DMS153 treated with DMSO at 0.1 percent for 48 hours (cell line): ENCODE measurements around the gene CASKIN2.

ENCODE experiments used
- DNase-seq: peaks from one replicate; lab custom pipeline; 2025; ENCODE audit not compliant: unreplicated experiment; lab: John Stamatoyannopoulos, UW

The CASKIN2 gene

GRCh38 chr17:75515496-75516254 is at the start of gene CASKIN2:
TSS of gene CASKIN2 (minus strand) at chr17:75515537. CDS start at chr17:75513804, 1,733 bp downstream.
- peak; percentile 90 for DNase-seq

GRCh38 chr17:75565066-75565465 is 49.7 kb upstream of the CASKIN2 start:
- DNase-seq, result no peak

- DNase-seq, result no peak
Measured at GRCh38 chr17:75564195-75564594, 48.9 kb upstream of the CASKIN2 start.

- no peak for DNase-seq
Measured at GRCh38 chr17:75563063-75563758, 47.9 kb upstream of the CASKIN2 start.

GRCh38 chr17:75561927-75562603 is 46.7 kb upstream of the CASKIN2 start:
- no peak for DNase-seq

- DNase-seq, result no peak
Measured at GRCh38 chr17:75559958-75560533, 44.7 kb upstream of the CASKIN2 start.

- no peak for DNase-seq
Measured at GRCh38 chr17:75558666-75559530, 43.6 kb upstream of the CASKIN2 start.

- no peak for DNase-seq
Measured at GRCh38 chr17:75557852-75558665, 42.7 kb upstream of the CASKIN2 start.

- no peak for DNase-seq
Measured at GRCh38 chr17:75557075-75557851, 41.9 kb upstream of the CASKIN2 start.

GRCh38 chr17:75555679-75556153 is 40.4 kb upstream of the CASKIN2 start:
- DNase-seq, result no peak

- DNase-seq, result no peak
Measured at GRCh38 chr17:75553295-75554110, 38.2 kb upstream of the CASKIN2 start.

GRCh38 chr17:75552425-75553294 is 37.3 kb upstream of the CASKIN2 start:
- no peak for DNase-seq

GRCh38 chr17:75551266-75551665 is 35.9 kb upstream of the CASKIN2 start:
- DNase-seq, result no peak

GRCh38 chr17:75550139-75550465 is 34.8 kb upstream of the CASKIN2 start:
- no peak for DNase-seq

- peak; percentile 92 for DNase-seq
Measured at GRCh38 chr17:75549246-75550138, 34.2 kb upstream of the CASKIN2 start.

GRCh38 chr17:75548813-75549212 is 33.5 kb upstream of the CASKIN2 start:
- no peak for DNase-seq
